ENCODE results near the gene BPIFB4. TPM values are rescaled to one million over a fixed set of nuclear protein-coding genes. Genes with fewer than 3 reads are reported as not detected.

The BPIFB4 gene
- total RNA-seq (2014; rRNA removed; shearing (Covaris generic)) (not detected in 2 replicates), polyA plus RNA-seq (2016; fragmentation: Nextera tagmentation; extraction: Ambion mirVana) (not detected in 2 replicates)

DNA sequence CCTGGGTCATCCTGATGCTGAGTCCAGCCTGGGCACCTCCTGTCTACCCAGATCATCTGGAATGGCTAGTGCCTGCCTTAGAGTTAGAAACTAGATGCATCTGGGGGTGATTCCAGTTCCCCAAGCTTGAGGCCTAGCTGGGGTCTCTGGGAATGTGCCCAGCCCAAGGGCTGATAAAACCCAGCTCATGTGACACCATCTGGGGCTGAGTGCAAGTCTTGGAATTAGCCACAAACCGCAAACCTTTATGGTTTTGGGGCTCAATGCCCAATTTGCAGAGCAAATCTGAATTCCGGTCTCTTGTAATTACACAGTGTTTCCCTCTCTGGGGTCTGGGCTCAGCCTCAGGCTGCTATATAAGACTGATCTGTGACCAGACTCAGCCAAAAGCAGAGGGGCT lies at the start of gene BPIFB4:
Gene BPIFB4, plus strand, starts transcription at position 385 of the 400 bp plus-strand sequence. CDS start 1,884 bp downstream, outside the sequence.
- Histone ChIP-seq H3K4me3 (no peak within 1 kb of the TSS), H3K4me1 (ENCODE audit: insufficient read depth) (peaks cover 6% of the 10 kb centered on the region; the same call in 1 of the 2 replicates), H2AFZ (no peak within 1 kb of the TSS), H3K27me3 (replicated peaks; ENCODE audit: insufficient read depth) (peaks cover 31% of the 10 kb centered on the region; the same call in 1 of the 2 replicates), H3K4me2 (ENCODE audit: unreplicated experiment) (no peak within 1 kb of the TSS), H3K36me3 (ENCODE audit: low read depth) (no peaks in the 10 kb centered on the region), H4K20me1 (ENCODE audit: insufficient read depth) (no peaks in the 10 kb centered on the region), H3K79me2 (ENCODE audit: insufficient read depth) (no peaks in the 10 kb centered on the region), H3K9me3 (ENCODE audit: low read depth) (no peaks in the 10 kb centered on the region), H3K27ac (no peak within 1 kb of the TSS), H3K9me2 (ENCODE audit: insufficient read depth) (no peaks in the 10 kb centered on the region), H3F3A (ENCODE audit: insufficient read depth) (no peaks in the 10 kb centered on the region), H3K9ac (no peak within 1 kb of the TSS)
- TF ChIP-seq EZH2phosphoT487 (IDR thresholded peaks at IDR 0.05; ENCODE audit: insufficient read depth, low read depth) (no peak), EZH2 (IDR thresholded peaks at IDR 0.05; ENCODE audit: insufficient read depth, poor library complexity, severe bottlenecking) (no peak)
- peak; percentile 74 for DNase-seq
- WGBS, 2 experiments (ENCODE audit: low coverage in 1 of 2, low lambda C conversion rate in 2 of 2, missing lambda C conversion rate in 2 of 2) = 28 to 43% methylated on average over 2 of the region's 2 CpGs
- in situ Hi-C loops (cut with MboI) = no loop called here

DNA sequence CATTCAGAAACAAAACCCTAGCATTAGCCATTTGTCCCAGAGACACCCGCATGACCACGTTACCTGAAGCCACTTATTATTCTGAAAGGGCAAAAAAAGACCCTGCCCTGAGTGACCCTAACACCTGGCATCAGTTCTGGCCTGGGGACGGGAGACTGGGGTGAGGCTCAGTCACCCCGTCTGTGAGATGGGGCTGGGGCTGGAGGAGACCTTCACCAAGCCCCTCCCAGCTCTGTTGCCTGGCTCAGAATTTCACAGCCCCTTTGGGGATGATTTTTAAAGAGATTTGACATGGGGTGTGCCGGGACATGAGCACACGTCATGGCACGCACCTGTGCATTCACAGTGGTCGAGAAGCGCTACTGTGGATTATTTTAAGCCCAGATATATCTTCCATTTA lies 49.4 kb upstream of the BPIFB4 start:
- H3K27ac ChIP-seq = no peak overlapping the region
- H3K9ac ChIP-seq = no peak overlapping the region
- H3K4me3 ChIP-seq = no peak overlapping the region
- H3K36me3 ChIP-seq (ENCODE audit: low read depth) = no peaks in the 10 kb centered on the region
- H3K4me2 ChIP-seq (ENCODE audit: unreplicated experiment) = no peak overlapping the region
- no peaks in the 10 kb centered on the region for H3K9me2 ChIP-seq (ENCODE audit: insufficient read depth)
- H3K27me3 ChIP-seq (replicated peaks; ENCODE audit: insufficient read depth) = no peaks in the 10 kb centered on the region; the same call in 1 of the 2 replicates
- no peaks in the 10 kb centered on the region for H3F3A ChIP-seq (ENCODE audit: insufficient read depth)
- H2AFZ ChIP-seq = no peak overlapping the region
- TF ChIP-seq EZH2 (IDR thresholded peaks at IDR 0.05; ENCODE audit: insufficient read depth, poor library complexity, severe bottlenecking) = no peak
- TF ChIP-seq EZH2phosphoT487 (IDR thresholded peaks at IDR 0.05; ENCODE audit: insufficient read depth, low read depth) = no peak
- in situ Hi-C loops (cut with MboI) = no loop called here
- no peaks in the 10 kb centered on the region for H3K4me1 ChIP-seq (ENCODE audit: insufficient read depth)
- no peaks in the 10 kb centered on the region for H3K9me3 ChIP-seq (ENCODE audit: low read depth)
- WGBS, 2 experiments (ENCODE audit: low coverage in 1 of 2, low lambda C conversion rate in 2 of 2, missing lambda C conversion rate in 2 of 2) = 44 to 50% methylated on average over 9 of the region's 9 CpGs
- DNase-seq = no peak
- no peaks in the 10 kb centered on the region for H4K20me1 ChIP-seq (ENCODE audit: insufficient read depth)
- no peaks in the 10 kb centered on the region for H3K79me2 ChIP-seq (ENCODE audit: insufficient read depth)

DNA sequence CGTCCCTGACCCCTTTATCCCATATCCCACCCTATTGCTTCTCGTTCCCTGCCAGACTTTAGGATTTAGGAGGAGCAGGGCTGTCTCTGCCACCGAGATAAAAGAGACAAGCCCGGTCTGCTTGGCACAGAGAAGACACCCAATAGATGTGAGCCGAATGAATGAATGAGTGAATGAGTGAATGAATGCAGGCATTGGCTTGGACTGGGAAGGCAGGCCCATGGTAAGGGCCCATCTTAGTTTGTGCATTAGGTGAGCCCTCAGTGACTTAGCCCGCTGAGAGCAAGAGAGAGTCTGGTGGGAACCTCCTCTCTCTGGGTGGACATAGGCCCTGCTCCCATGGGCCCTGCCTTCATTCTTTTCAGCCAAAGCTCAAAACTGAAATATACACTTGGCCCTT lies 48.9 kb upstream of the BPIFB4 start:
- H3K79me2 ChIP-seq (ENCODE audit: insufficient read depth) = no peaks in the 10 kb centered on the region
- H3K4me1 ChIP-seq (ENCODE audit: insufficient read depth) = no peaks in the 10 kb centered on the region
- H4K20me1 ChIP-seq (ENCODE audit: insufficient read depth) = no peaks in the 10 kb centered on the region
- no peaks in the 10 kb centered on the region for H3F3A ChIP-seq (ENCODE audit: insufficient read depth)
- in situ Hi-C loops (cut with MboI) = no loop called here
- H3K9ac ChIP-seq = no peak overlapping the region
- H3K27me3 ChIP-seq (replicated peaks; ENCODE audit: insufficient read depth) = no peaks in the 10 kb centered on the region; the same call in 1 of the 2 replicates
- H3K27ac ChIP-seq = no peak overlapping the region
- no peaks in the 10 kb centered on the region for H3K9me3 ChIP-seq (ENCODE audit: low read depth)
- TF ChIP-seq EZH2phosphoT487 (IDR thresholded peaks at IDR 0.05; ENCODE audit: insufficient read depth, low read depth) = no peak
- no peak for TF ChIP-seq EZH2 (IDR thresholded peaks at IDR 0.05; ENCODE audit: insufficient read depth, poor library complexity, severe bottlenecking)
- H2AFZ ChIP-seq = no peak overlapping the region
- no peaks in the 10 kb centered on the region for H3K36me3 ChIP-seq (ENCODE audit: low read depth)
- H3K9me2 ChIP-seq (ENCODE audit: insufficient read depth) = no peaks in the 10 kb centered on the region
- H3K4me3 ChIP-seq = no peak overlapping the region
- no peak for DNase-seq
- 40 to 55% methylated on average over 6 of the region's 6 CpGs for WGBS, 2 experiments (ENCODE audit: low coverage in 1 of 2, low lambda C conversion rate in 2 of 2, missing lambda C conversion rate in 2 of 2)
- no peak overlapping the region for H3K4me2 ChIP-seq (ENCODE audit: unreplicated experiment)

DNA sequence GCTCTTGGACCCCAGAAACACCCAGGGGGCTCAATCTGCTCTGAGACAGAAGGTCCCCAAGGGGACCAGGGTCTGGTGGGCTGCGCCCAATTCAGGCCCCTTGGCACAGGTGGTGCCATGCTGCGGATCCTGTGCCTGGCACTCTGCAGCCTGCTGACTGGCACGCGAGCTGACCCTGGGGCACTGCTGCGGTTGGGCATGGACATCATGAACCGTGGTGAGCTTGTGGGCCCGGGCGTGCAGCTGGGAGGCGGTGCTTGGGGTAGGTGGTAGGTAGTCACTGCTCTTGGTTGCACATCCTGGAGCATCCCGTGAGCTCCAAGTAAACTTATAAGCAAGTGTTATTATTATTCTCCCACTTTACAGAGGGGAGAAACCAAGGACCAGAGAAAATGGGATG lies 47.9 kb upstream of the BPIFB4 start, which contains the start of gene BPIFB6:
Gene BPIFB6, plus strand, starts transcription at position 118 of the 400 bp plus-strand sequence. Its CDS starts 0 bp downstream, at position 118.
- in situ Hi-C loops (cut with MboI) = no loop called here
- no peak within 1 kb of the TSS for H3K27ac ChIP-seq
- TF ChIP-seq EZH2 (IDR thresholded peaks at IDR 0.05; ENCODE audit: insufficient read depth, poor library complexity, severe bottlenecking) (no peak), EZH2phosphoT487 (IDR thresholded peaks at IDR 0.05; ENCODE audit: insufficient read depth, low read depth) (no peak)
- H3K79me2 ChIP-seq (ENCODE audit: insufficient read depth) = no peaks in the 10 kb centered on the region
- H3K9me2 ChIP-seq (ENCODE audit: insufficient read depth) = no peaks in the 10 kb centered on the region
- H3K4me1 ChIP-seq (ENCODE audit: insufficient read depth) = no peaks in the 10 kb centered on the region
- H3K36me3 ChIP-seq (ENCODE audit: low read depth) = no peaks in the 10 kb centered on the region
- no peaks in the 10 kb centered on the region for H3F3A ChIP-seq (ENCODE audit: insufficient read depth)
- DNase-seq = no peak
- no peak within 1 kb of the TSS for H2AFZ ChIP-seq
- no peak within 1 kb of the TSS for H3K9ac ChIP-seq
- WGBS, 2 experiments (ENCODE audit: low coverage in 1 of 2, low lambda C conversion rate in 2 of 2, missing lambda C conversion rate in 2 of 2) = 65 to 66% methylated on average over 10 of the region's 10 CpGs
- no peaks in the 10 kb centered on the region for H3K9me3 ChIP-seq (ENCODE audit: low read depth)
- no peak within 1 kb of the TSS for H3K4me2 ChIP-seq (ENCODE audit: unreplicated experiment)
- no peak within 1 kb of the TSS for H3K4me3 ChIP-seq
- no peaks in the 10 kb centered on the region; the same call in 1 of the 2 replicates for H3K27me3 ChIP-seq (replicated peaks; ENCODE audit: insufficient read depth)
- H4K20me1 ChIP-seq (ENCODE audit: insufficient read depth) = no peaks in the 10 kb centered on the region

All from GM23248 (cell line).